HFFc6 (cell line): Measurements from ENCODE around the gene CARD19. TPM values are rescaled to one million over a fixed set of nuclear protein-coding genes. Genes with fewer than 3 reads are reported as not detected.

Experiments
- DNase-seq: peaks from one replicate; pipeline ENCODE4 v3.0.0-alpha.2; 2018
- H3K27ac Mint-ChIP-seq: 2 replicates; pipeline ENCODE4 v1.8.0; 2020; ENCODE audit warnings: mild to moderate bottlenecking, mixed read lengths
- H3K27me3 Mint-ChIP-seq: 2 replicates; pipeline ENCODE4 v1.8.0; 2021; ENCODE audit warnings: mild to moderate bottlenecking, moderate library complexity, mixed read lengths; ENCODE audit not compliant: insufficient read depth
- H3K36me3 Mint-ChIP-seq: 2 replicates; pipeline ENCODE4 v1.8.0; 2021; ENCODE audit warnings: low read depth, mixed read lengths
- H3K4me1 Mint-ChIP-seq: 2 replicates; pipeline ENCODE4 v1.8.0; 2020; ENCODE audit warnings: low read depth, mixed read lengths
- H3K4me3 Mint-ChIP-seq: 2 replicates; pipeline ENCODE4 v1.8.0; 2020; ENCODE audit warnings: mild to moderate bottlenecking, moderate library complexity, mixed read lengths
- H3K9me3 Mint-ChIP-seq: 2 replicates; pipeline ENCODE4 v1.8.0; 2020; ENCODE audit warnings: mild to moderate bottlenecking, mixed read lengths
- total RNA-seq, 6 experiments: library from RNA; stranded (reverse); fragmentation: NEBNext Ultra II Directional; extraction: Animal tissue kit (Norgen Biotek cat#: 25700); gene quantifications; 2 replicates in 1 of 6; 3 replicates in 5 of 6; pipeline ENCODE4 v1.2.3, GENCODE V29; 2021
- TF ChIP-seq, protein P1 (sequence below): fragments of 200-600 bp; sonication (generic); IDR thresholded peaks from 2 replicates; pipeline ENCODE4 v1.5.0; 2021; ENCODE audit warnings: antibody characterized with exemption, mild to moderate bottlenecking

CARD19 gene
- total RNA-seq, 6 experiments from 2014 or later = 35.3 to 40.6 (median 37.9) TPM

DNA sequence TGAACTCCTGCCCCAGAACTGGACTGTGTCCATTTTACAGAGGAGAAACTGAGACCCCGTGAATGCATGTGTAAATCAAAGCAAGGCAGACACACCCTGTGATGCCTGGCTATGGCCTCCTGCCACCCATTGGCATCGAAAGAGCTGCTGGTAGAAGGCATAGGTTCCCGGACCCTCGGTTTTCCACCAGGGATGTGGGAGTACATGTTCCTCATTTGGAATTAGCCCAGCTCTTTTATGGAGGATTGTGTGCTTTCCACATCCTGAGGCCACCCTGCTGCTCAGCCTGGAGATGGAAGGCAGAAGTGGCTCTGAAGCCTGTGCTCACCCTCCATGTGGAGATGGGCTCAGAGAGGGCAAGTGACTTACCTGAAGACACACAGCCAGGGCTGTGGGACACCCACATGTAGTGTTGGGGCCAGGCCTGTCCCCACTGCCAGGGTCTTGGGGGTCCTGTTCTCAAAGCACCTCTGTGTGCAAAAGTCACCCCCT, 34.7 kb upstream of the CARD19 start:
- no peak for DNase-seq
- Mint-ChIP-seq H3K4me3 (no peak overlapping the region), H3K27me3 (peaks cover 21% of the 10 kb centered on the region), H3K27ac (peak overlapping the region; percentile 70), H3K9me3 (no peaks in the 10 kb centered on the region), H3K36me3 (no peaks in the 10 kb centered on the region), H3K4me1 (peaks cover 17% of the 10 kb centered on the region)
- TF ChIP-seq, protein P1, sequence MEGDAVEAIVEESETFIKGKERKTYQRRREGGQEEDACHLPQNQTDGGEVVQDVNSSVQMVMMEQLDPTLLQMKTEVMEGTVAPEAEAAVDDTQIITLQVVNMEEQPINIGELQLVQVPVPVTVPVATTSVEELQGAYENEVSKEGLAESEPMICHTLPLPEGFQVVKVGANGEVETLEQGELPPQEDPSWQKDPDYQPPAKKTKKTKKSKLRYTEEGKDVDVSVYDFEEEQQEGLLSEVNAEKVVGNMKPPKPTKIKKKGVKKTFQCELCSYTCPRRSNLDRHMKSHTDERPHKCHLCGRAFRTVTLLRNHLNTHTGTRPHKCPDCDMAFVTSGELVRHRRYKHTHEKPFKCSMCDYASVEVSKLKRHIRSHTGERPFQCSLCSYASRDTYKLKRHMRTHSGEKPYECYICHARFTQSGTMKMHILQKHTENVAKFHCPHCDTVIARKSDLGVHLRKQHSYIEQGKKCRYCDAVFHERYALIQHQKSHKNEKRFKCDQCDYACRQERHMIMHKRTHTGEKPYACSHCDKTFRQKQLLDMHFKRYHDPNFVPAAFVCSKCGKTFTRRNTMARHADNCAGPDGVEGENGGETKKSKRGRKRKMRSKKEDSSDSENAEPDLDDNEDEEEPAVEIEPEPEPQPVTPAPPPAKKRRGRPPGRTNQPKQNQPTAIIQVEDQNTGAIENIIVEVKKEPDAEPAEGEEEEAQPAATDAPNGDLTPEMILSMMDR = no peak

DNA sequence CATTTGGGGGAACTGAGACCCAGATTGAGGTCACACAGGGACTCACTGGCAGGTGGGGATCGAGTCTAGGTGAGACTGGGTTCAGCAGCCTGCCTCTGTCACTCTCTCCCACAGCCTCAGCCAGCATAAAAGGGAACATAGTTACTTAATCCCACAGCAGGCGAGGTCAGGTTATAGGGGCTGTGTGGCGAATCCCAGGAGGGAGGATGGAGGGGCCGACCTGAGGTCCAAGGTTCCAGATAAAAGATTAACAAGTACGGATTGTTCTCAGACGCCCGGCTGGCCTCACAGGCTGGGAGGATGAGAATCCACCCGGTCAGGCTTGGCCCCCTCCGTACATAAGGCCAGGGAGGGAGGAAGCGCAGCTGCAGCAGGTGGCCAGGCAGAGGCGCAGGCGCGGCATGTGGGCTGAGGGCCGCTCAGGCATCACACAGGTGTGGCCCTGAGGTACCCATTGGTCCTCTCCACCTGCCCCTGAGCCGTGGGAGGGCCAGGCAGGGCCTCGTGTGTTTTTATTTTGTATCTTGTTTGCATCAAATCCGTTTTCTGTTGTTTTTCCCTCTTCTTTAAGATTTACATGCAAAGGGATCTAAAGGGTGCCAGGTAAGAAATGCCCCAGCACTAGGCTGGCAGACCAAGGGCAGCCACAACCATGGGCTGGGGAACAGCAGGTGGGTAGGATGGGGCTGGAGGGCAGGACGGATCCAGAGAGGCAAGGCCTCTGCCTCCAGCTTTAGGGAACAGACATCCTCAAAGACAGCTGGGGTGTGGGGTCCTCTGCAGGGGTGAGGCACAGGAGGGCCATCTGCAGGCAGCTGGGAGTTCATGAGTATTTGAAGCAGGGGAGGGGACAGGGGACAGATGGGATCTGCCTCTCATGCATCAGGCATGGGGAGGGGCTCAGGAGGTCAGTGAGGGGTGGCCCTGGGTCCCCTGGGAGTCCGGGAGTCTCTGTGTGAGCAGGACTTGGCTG, 33.9 kb upstream of the CARD19 start:
- H3K27ac Mint-ChIP-seq = no peak overlapping the region
- H3K9me3 Mint-ChIP-seq = no peaks in the 10 kb centered on the region
- no peak overlapping the region for H3K4me3 Mint-ChIP-seq
- TF ChIP-seq, protein P1 = no peak
- H3K4me1 Mint-ChIP-seq = peaks cover 17% of the 10 kb centered on the region
- DNase-seq = no peak
- no peaks in the 10 kb centered on the region for H3K36me3 Mint-ChIP-seq
- peaks cover 21% of the 10 kb centered on the region for H3K27me3 Mint-ChIP-seq

DNA sequence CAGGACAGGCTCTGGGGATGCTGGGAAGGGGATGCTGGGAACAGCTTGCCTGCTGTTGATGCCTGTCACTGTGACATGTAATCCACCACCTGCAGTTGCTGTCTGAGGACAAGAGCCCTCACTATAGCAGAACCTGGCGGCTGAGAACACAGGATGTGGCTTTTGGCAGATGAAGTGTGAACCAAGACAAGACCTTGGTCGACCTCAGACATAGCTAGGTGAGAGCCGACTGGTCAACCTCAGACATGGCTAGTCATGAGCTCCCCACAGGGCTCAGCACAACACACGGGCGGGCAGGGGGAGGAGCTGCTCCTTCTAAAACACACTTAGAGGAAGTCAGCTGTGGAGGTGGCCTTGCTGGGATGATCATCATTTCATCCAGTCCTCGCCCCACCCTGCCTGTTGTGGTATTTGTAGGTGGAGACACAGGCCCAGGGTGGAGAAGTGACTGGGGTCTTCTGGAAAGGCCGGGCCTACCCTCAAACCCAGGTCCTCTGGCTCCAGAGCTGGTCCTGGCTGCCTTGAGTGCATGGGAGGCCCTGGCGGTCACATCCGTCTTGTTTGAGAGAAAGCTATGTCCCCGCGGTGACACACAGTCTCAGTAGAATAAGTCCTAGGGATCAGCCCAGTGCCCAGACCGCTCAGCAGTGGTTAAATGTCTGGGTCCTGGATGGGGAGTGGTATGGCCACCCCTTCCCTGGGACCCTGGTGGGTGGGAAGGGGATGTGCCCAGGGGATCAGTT, 31.5 kb upstream of the CARD19 start:
- Mint-ChIP-seq H3K9me3 (no peaks in the 10 kb centered on the region), H3K36me3 (no peaks in the 10 kb centered on the region), H3K27me3 (peaks cover 21% of the 10 kb centered on the region), H3K27ac (no peak overlapping the region), H3K4me1 (peaks cover 17% of the 10 kb centered on the region), H3K4me3 (no peak overlapping the region)
- TF ChIP-seq, protein P1 = no peak
- no peak for DNase-seq

DNA sequence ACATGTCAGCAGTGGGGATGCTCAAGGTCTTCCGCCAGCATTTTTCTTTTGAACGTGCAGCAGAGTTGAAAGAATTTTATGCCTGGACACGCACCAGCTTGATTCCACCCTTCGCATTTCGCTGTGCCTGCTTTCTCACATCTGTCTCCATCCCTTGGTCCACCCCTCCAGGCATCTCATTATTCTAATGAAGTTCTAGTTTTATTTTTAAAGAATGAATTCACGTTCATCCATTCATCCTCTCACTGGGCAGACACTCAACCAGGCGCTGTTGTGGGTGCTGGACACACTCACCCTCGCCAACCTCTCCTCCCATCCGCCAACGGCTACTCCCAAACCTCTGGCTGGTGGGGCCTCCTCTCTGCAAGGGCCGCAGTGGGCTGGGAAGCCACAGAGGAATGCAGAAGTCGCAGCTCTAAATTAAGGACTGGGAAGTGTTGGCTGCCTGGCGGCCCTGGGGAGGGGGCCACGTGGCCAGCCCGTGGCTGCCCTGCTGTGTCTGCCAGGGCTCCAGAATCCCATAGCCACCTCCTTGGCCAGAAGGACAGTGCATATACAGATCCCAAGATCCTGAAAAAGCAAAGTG, 30.8 kb upstream of the CARD19 start:
- peaks cover 19% of the 10 kb centered on the region for H3K27me3 Mint-ChIP-seq
- no peak overlapping the region for H3K27ac Mint-ChIP-seq
- TF ChIP-seq, protein P1 = no peak
- no peak overlapping the region for H3K4me3 Mint-ChIP-seq
- peaks cover 14% of the 10 kb centered on the region for H3K4me1 Mint-ChIP-seq
- no peaks in the 10 kb centered on the region for H3K36me3 Mint-ChIP-seq
- no peaks in the 10 kb centered on the region for H3K9me3 Mint-ChIP-seq
- DNase-seq = no peak

DNA sequence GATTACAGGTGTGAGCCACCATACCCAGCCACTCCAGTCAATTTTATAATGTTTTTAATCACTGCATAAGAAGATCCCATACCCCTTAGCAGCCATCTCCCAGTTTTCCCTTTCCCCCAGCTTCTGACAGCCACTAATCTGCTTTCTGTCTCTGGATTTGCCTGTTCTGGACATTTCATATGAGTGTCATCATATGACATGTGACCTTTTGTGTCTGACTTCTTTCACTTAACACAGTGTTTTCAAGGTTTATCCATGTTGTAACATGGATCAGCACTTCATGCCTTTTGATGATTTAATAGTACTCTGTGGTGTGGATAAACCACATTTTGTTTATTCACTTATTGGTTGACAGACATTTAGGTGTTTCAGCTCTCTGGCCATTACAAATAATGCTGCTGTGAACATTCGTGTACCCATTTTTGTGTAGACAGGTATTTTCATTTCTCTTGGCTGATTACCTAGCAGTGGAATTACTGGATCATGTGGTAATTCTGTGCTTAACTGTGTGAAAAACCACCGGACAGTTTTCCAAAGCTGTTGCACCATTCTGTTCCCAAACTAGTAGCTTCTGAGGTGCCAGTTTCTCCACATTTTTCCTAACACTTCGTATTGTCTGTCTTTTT, 28.9 kb upstream of the CARD19 start:
- Mint-ChIP-seq H3K4me1 (no peaks in the 10 kb centered on the region), H3K27ac (no peak overlapping the region), H3K9me3 (no peaks in the 10 kb centered on the region), H3K4me3 (no peak overlapping the region), H3K27me3 (peaks cover 19% of the 10 kb centered on the region), H3K36me3 (no peaks in the 10 kb centered on the region)
- DNase-seq = no peak
- TF ChIP-seq, protein P1 = no peak
